Loucy (cell line): Measurements from ENCODE around the gene GDPGP1.

Experiments used
- H2AFZ ChIP-seq: fragments of 200-600 bp; sonication (generic); 2 replicates; pipeline ENCODE4 v1.6.0; 2016; ENCODE audit warnings: antibody characterized with exemption, mild to moderate bottlenecking, low read length, moderate library complexity
- H3F3A ChIP-seq: fragments of 200-600 bp; 2 replicates; pipeline ENCODE4 v1.6.0; 2016; ENCODE audit warnings: antibody characterized with exemption, low read depth, mild to moderate bottlenecking
- H3K27me3 ChIP-seq: fragments of 200-600 bp; sonication (generic); 2 replicates; pipeline ENCODE4 v1.6.1; 2014; ENCODE audit warnings: low read length, mild to moderate bottlenecking; ENCODE audit not compliant: insufficient read depth, poor library complexity, severe bottlenecking
- H3K36me3 ChIP-seq: fragments of 200-600 bp; sonication (generic); 2 replicates; pipeline ENCODE4 v1.6.1; 2016; ENCODE audit warnings: low read length; ENCODE audit not compliant: insufficient read depth
- H3K4me1 ChIP-seq: fragments of 200-600 bp; sonication (generic); 2 replicates; pipeline ENCODE4 v1.5.1; 2014; ENCODE audit warnings: low read length, mild to moderate bottlenecking; ENCODE audit not compliant: insufficient read depth, poor library complexity, severe bottlenecking
- H3K4me2 ChIP-seq: fragments of 200-600 bp; sonication (generic); 2 replicates; pipeline ENCODE4 v1.6.0; 2014; ENCODE audit warnings: antibody characterized with exemption, low read length, low read depth, mild to moderate bottlenecking; ENCODE audit not compliant: poor library complexity, severe bottlenecking
- H3K4me3 ChIP-seq: fragments of 200-600 bp; sonication (generic); 2 replicates; pipeline ENCODE4 v1.5.1; 2014; ENCODE audit warnings: low read length, mild to moderate bottlenecking, mixed read lengths; ENCODE audit not compliant: poor library complexity, severe bottlenecking
- H3K79me2 ChIP-seq: fragments of 200-600 bp; sonication (generic); 2 replicates; pipeline ENCODE4 v1.6.1; 2014; ENCODE audit warnings: low read length; ENCODE audit not compliant: insufficient read depth
- H3K9ac ChIP-seq: fragments of 200-600 bp; sonication (generic); 2 replicates; pipeline ENCODE4 v1.6.0; 2014; ENCODE audit warnings: mild to moderate bottlenecking, low read depth, low read length, moderate library complexity; ENCODE audit not compliant: poor library complexity, severe bottlenecking
- H3K9me2 ChIP-seq: fragments of 200-600 bp; sonication (generic); replicated peaks from 2 replicates; pipeline ENCODE4 v1.6.1; 2016; ENCODE audit warnings: low read depth, low read length, mixed read lengths
- H3K9me3 ChIP-seq: fragments of 200-600 bp; sonication (generic); 2 replicates; pipeline ENCODE4 v1.6.1; 2014; ENCODE audit warnings: mild to moderate bottlenecking, antibody characterized with exemption, low read length, low read depth; ENCODE audit not compliant: insufficient read depth
- H4K20me1 ChIP-seq: fragments of 200-600 bp; sonication (generic); 2 replicates; pipeline ENCODE4 v1.6.0; 2014; ENCODE audit warnings: antibody characterized with exemption, low read length, mild to moderate bottlenecking; ENCODE audit not compliant: insufficient read depth, poor library complexity, severe bottlenecking
- CTCF ChIP-seq: fragments of 200-600 bp; sonication (generic); conservative IDR thresholded peaks from 2 replicates; pipeline ENCODE4 v1.5.1; 2014; ENCODE audit warnings: mild to moderate bottlenecking, antibody characterized with exemption, low read length
- EZH2phosphoT487 ChIP-seq: fragments of 200-600 bp; IDR thresholded peaks from 2 replicates; pipeline ENCODE4 v1.6.1; 2018; ENCODE audit warnings: antibody characterized with exemption, mild to moderate bottlenecking, moderate library complexity, borderline replicate concordance

GDPGP1 gene

GRCh38 chr15:90225047-90225446 lies 9.0 kb upstream of the GDPGP1 start:
- H3K9ac ChIP-seq, result no peak overlapping the region
- no peaks in the 10 kb centered on the region for H4K20me1 ChIP-seq
- no peak overlapping the region for H2AFZ ChIP-seq
- H3K36me3 ChIP-seq, result peaks cover 59% of the 10 kb centered on the region; the same call in 1 of the 2 replicates
- no peak overlapping the region for H3K4me3 ChIP-seq
- H3K4me2 ChIP-seq, result no peak overlapping the region
- no peaks in the 10 kb centered on the region for H3K9me2 ChIP-seq
- no peaks in the 10 kb centered on the region for H3F3A ChIP-seq
- H3K27me3 ChIP-seq, result no peaks in the 10 kb centered on the region
- peaks cover 2% of the 10 kb centered on the region for H3K4me1 ChIP-seq
- H3K79me2 ChIP-seq, result peaks cover under 1% of the 10 kb centered on the region; the same call in 1 of the 2 replicates
- TF ChIP-seq CTCF (no peak), EZH2phosphoT487 (no peak)
- no peaks in the 10 kb centered on the region for H3K9me3 ChIP-seq

GRCh38 chr15:90225504-90226234 lies 8.3 kb upstream of the GDPGP1 start:
- Histone ChIP-seq H3K79me2 (peaks cover 7% of the 10 kb centered on the region; the same call in 1 of the 2 replicates), H3F3A (no peaks in the 10 kb centered on the region), H3K4me3 (no peak overlapping the region), H2AFZ (no peak overlapping the region), H3K9me3 (no peaks in the 10 kb centered on the region), H3K9ac (no peak overlapping the region), H3K4me1 (peaks cover 8% of the 10 kb centered on the region), H3K36me3 (peaks cover 61% of the 10 kb centered on the region; the same call in 1 of the 2 replicates), H3K4me2 (no peak overlapping the region), H4K20me1 (peaks cover under 1% of the 10 kb centered on the region), H3K27me3 (no peaks in the 10 kb centered on the region), H3K9me2 (no peaks in the 10 kb centered on the region)
- TF ChIP-seq CTCF, result no peak
- TF ChIP-seq EZH2phosphoT487, result no peak

GRCh38 chr15:90227336-90227735 lies 6.7 kb upstream of the GDPGP1 start:
- H3K4me2 ChIP-seq, result no peak overlapping the region
- H3K36me3 ChIP-seq, result peaks cover 61% of the 10 kb centered on the region; the same call in 1 of the 2 replicates
- TF ChIP-seq CTCF (no peak), EZH2phosphoT487 (no peak)
- H3K79me2 ChIP-seq, result peaks cover 21% of the 10 kb centered on the region
- H3K4me3 ChIP-seq, result no peak overlapping the region
- no peaks in the 10 kb centered on the region for H3K9me2 ChIP-seq
- no peak overlapping the region for H3K9ac ChIP-seq
- no peaks in the 10 kb centered on the region for H3K9me3 ChIP-seq
- no peaks in the 10 kb centered on the region for H3K27me3 ChIP-seq
- no peak overlapping the region for H2AFZ ChIP-seq
- peaks cover 4% of the 10 kb centered on the region for H4K20me1 ChIP-seq
- H3F3A ChIP-seq, result no peaks in the 10 kb centered on the region
- peaks cover 23% of the 10 kb centered on the region for H3K4me1 ChIP-seq
